T47D (cell line): ENCODE results near the gene BIK.

Experiments
- DNase-seq, 2 experiments: peaks; one replicate each; pipeline versions ENCODE4 v3.0.0 to v3.0.0-alpha.2; 2011 to 2012; ENCODE audit warnings: low read depth in 1 of 2, low spot score in 1 of 2
- JUND ChIP-seq: IDR thresholded peaks from 2 replicates; pipeline ENCODE4 v1.6.1; 2012; ENCODE audit warnings: low read depth
- in situ Hi-C: cut with HindIII; loops from 2 replicates; pipeline ENCODE4 v1.10.0; 2016; ENCODE audit warnings: low sequenced_read_pairs, low pct_unique_long_range_greater_than_20kb

The BIK gene, protein sequence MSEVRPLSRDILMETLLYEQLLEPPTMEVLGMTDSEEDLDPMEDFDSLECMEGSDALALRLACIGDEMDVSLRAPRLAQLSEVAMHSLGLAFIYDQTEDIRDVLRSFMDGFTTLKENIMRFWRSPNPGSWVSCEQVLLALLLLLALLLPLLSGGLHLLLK

GRCh38 chr22:43110444-43110926 is at the start of gene BIK:
BIK (plus strand) TSS chr22:43110750; CDS start chr22:43124023, 13,273 bp downstream.
- no peak for TF ChIP-seq JUND
- in situ Hi-C loops: no loop called here
- peak; percentile 52 to 71 for DNase-seq

- in situ Hi-C loops: no loop called here
- no peak for TF ChIP-seq JUND
- no peak for DNase-seq
These were observed 44.4 kb upstream of the BIK start for GRCh38 chr22:43066134-43066533.

- DNase-seq: no peak
- in situ Hi-C loops: no loop called here
- TF ChIP-seq JUND: no peak
These were observed 43.6 kb upstream of the BIK start for GRCh38 chr22:43066844-43067385.

DNA sequence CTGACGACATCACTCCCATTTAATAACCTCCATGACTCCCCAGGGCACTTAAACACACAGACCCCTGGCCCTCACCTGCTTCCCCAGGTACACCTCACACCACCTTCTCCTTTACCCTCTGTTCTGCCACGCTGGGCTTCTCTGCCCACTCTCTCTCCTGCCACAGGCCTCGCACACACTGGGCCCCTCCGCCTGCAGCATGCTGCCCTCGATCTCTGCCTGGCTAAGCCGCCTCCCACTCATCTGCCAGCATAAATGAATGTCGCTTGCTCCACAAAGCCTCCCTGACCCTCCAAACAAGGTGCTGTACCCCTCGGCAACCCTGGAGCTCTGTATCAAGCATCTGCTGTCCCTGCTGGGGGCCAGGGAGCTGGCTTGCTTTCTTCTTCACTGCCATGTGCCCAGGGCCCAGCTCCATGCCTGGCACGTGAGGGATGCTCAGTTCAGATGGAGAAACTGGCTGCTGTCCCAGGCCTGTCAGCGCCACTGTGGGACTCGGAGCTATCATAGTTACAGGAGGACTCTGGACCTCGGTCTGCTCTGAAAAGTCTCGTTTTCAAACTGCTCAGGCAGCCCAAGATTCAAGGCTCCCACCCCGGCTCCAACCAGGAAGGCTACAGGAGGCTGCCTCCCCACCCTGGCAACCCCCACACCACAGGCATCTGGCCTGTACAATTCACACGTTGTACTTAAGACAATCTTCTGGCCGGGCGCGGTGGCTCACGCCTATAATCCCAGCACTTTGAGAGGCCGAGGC is 33.3 kb upstream of the BIK start:
- DNase-seq: no peak
- in situ Hi-C loops: no loop called here
- no peak for TF ChIP-seq JUND

DNA sequence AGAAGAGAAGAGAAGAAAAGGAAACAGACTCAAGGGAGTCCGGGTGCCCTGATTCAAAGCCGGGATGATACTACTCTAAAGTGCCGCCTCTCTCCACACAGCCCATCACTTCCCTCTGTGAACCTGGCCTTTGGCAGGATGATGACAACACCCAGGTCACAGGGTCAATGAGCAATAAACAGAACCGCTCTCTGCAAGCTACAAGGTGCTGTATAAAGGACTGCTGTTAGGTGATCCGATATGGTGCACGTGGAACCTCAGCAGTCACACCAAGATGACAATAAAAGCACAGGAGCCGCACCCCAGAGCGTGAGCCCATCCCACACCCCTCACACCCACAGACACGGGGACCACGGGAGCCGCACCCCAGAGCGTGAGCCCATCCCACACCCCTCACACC is 32.0 kb upstream of the BIK start:
- in situ Hi-C loops: no loop called here
- TF ChIP-seq JUND: no peak
- DNase-seq: no peak

- DNase-seq: no peak
- no peak for TF ChIP-seq JUND
- in situ Hi-C loops: no loop called here
These were observed 30.8 kb upstream of the BIK start for GRCh38 chr22:43079742-43080141.

GRCh38 chr22:43080616-43081015 is 29.9 kb upstream of the BIK start:
- no peak for TF ChIP-seq JUND
- in situ Hi-C loops: no loop called here
- no peak for DNase-seq

DNA sequence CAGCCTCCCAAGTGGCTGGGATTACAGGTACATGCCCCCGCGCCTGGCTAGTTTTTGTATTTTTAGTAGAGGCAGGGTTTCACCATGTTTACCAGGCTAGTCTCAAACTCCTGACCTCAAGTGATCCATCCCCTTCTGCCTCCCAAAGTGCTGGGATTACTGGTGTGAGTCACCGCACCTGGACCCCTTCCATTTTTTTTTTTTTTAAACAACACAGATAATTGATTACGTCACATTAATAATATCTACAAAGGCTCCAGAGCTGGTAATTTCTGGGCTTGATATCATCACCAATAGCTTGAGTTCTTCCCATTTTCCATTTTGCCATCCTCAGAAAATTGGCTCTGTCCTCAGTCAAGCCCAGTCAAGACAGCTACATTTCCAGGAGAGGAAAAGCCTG is 28.6 kb upstream of the BIK start:
- TF ChIP-seq JUND: no peak
- in situ Hi-C loops: no loop called here
- no peak for DNase-seq

DNA sequence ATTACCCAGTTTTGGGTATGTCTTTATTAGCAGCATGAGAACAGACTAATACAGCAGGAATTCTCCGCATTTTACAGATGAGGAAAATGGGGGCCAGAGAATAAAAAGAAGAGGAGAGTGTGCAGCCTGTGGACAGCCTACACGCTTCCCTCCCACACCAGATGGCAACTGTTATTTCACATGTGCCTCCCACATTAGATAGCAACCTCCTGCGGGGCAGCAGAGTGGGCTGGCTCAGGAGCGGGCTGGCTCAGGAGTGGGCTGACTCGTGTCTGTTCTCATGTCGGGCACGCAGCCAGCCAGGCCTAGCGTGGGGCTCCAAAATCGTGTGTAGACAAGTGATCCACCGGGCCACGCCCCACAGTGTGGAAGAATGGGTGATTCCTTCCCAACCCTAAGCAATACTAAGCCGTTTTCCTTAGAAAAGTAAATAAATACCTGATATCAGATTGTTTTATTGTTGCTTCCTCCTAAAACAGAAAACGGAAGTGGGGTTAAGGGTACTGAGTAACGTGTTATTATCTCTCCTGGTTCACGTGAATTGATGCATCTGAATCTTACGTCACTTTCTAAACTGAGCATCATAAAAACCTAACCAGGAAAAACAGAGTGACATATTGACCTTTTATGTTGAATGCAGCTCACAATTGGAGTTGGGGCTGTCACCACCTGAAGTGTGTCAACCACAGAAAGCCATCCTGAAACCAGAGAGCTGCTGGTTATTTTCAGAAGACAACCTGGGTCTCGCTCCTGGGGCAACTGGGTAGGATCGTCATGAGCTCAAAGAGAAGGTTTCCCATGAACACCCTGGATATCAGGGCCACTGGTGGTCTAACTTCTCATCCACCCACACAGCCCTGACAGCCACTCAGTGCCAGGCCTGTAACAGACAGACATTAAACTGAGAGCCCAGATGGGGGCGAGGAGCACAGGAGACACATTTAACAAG is 24.6 kb upstream of the BIK start:
- no peak for TF ChIP-seq JUND
- no peak for DNase-seq
- in situ Hi-C loops: no loop called here

DNA sequence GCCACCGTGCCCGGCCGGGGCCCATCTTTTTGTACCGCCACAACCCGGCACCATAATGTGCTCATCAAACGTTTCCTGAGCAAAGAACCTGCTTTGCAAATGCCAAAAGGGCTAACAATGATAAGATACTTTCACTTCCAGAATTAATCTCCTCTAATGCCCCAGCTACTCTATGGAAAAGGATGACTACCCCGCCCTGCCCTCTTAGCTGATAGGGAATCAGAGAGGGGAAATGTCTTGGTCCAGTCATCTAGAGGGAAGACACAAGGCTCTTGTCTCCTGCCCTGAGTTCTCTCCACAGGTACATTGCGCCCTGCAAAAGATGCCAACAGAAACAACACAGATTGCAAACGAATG is 21.9 kb upstream of the BIK start:
- TF ChIP-seq JUND: no peak
- no peak for DNase-seq
- in situ Hi-C loops: no loop called here

- no peak for TF ChIP-seq JUND
- in situ Hi-C loops: no loop called here
- peak; percentile 84 to 86 for DNase-seq
These were observed 21.4 kb upstream of the BIK start, which contains the start of gene TTLL1 for GRCh38 chr22:43088984-43089717. TTLL1 (minus strand) TSS chr22:43089391; CDS start chr22:43075586, 13,805 bp downstream.
